DOHH2 (cell line): ENCODE data around the gene PLCB4.

ENCODE experiments used
- H3F3A ChIP-seq: fragments of 200-600 bp; sonication (generic), shearing (Covaris generic); 2 replicates; pipeline ENCODE4 v1.6.0; 2016; ENCODE audit warnings: antibody characterized with exemption, mild to moderate bottlenecking; ENCODE audit not compliant: control insufficient read depth, insufficient read depth
- H3K27ac ChIP-seq: fragments of 200-600 bp; sonication (generic); 2 replicates; pipeline ENCODE4 v1.5.1; 2014; ENCODE audit warnings: low read depth, mild to moderate bottlenecking, low read length, moderate library complexity
- H3K27me3 ChIP-seq: fragments of 200-600 bp; sonication (generic); 2 replicates; pipeline ENCODE4 v1.6.1; 2014; ENCODE audit warnings: mild to moderate bottlenecking, low read length, mixed read lengths; ENCODE audit not compliant: control insufficient read depth
- H3K36me3 ChIP-seq: fragments of 200-600 bp; sonication (generic); 2 replicates; pipeline ENCODE4 v1.6.1; 2014; ENCODE audit warnings: mild to moderate bottlenecking, low read length, moderate library complexity, mixed read lengths; ENCODE audit not compliant: control insufficient read depth
- H3K4me1 ChIP-seq: fragments of 200-600 bp; sonication (generic); 2 replicates; pipeline ENCODE4 v1.6.1; 2014; ENCODE audit warnings: mild to moderate bottlenecking, low read length, mixed read lengths; ENCODE audit not compliant: control insufficient read depth
- H3K4me2 ChIP-seq: fragments of 200-600 bp; sonication (generic); 2 replicates; pipeline ENCODE4 v1.6.0; 2014; ENCODE audit warnings: mild to moderate bottlenecking, low read length, moderate library complexity
- H3K4me3 ChIP-seq: fragments of 200-600 bp; sonication (generic); 2 replicates; pipeline ENCODE4 v1.5.1; 2014; ENCODE audit warnings: mild to moderate bottlenecking, low read length, mixed read lengths
- H3K79me2 ChIP-seq: fragments of 200-600 bp; sonication (generic); 2 replicates; pipeline ENCODE4 v1.6.1; 2014; ENCODE audit warnings: mild to moderate bottlenecking, low read length, mixed read lengths; ENCODE audit not compliant: control insufficient read depth
- H3K9me2 ChIP-seq: fragments of 200-600 bp; sonication (generic); replicated peaks from 2 replicates; pipeline ENCODE4 v1.6.1; 2014; ENCODE audit warnings: mild to moderate bottlenecking, low read length, mixed read lengths; ENCODE audit not compliant: control insufficient read depth
- H3K9me3 ChIP-seq: fragments of 200-600 bp; sonication (generic); 2 replicates; pipeline ENCODE4 v1.6.1; 2014; ENCODE audit warnings: antibody characterized with exemption, low read length, mixed read lengths; ENCODE audit not compliant: control insufficient read depth, insufficient read depth
- H4K20me1 ChIP-seq: fragments of 200-600 bp; sonication (generic); 2 replicates; pipeline ENCODE4 v1.6.0; 2014; ENCODE audit warnings: low read depth, mild to moderate bottlenecking, antibody characterized with exemption, low read length, moderate library complexity; ENCODE audit not compliant: control insufficient read depth, insufficient read depth
- EZH2phosphoT487 ChIP-seq: fragments of 200-600 bp; sonication (generic); IDR thresholded peaks from 2 replicates; pipeline ENCODE4 v1.6.1; 2017; ENCODE audit warnings: borderline replicate concordance, mild to moderate bottlenecking, antibody characterized with exemption, low read length, moderate library complexity, mixed read lengths
- TF ChIP-seq, protein P1 (sequence below): fragments of 200-600 bp; sonication (generic); IDR thresholded peaks from one replicate; pipeline ENCODE4 v1.5.1; 2014; ENCODE audit warnings: antibody characterized with exemption, mild to moderate bottlenecking, low read depth, low read length; ENCODE audit not compliant: poor library complexity, severe bottlenecking

Gene PLCB4

DNA sequence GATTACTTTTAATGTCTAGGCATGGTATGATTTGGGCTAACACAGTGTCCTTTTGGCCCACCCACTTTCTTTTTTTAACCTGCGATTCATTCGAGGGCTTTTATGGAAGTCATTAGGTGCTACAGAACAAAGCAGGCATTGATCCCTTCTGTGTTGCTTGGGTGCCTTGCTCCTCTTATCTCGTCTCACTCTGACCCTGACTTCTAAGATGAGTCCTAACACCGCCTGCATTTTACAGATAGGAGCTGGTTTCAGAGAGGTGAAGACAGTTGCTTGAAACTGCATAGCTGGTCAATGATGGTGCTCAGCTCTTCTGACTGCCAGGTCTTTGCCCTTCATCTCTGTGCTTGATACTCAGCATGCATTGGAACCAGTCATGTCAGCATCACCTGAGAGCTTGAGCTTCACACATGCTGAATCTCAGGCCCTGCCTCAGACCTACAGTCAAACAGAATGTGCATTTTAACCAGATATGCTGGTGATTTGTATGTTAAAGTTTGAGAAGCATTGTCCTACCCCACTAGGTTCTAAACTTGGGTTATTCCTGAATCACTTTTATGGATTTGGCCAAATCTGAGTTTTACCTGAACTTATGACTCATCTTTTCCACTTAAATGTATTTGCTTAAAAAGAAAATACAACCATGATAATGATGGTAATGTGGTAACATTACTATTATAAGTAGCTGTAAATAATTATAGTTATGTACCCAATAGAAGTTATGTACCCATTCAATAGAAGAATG lies 142.3 kb downstream of the PLCB4 start:
- Histone ChIP-seq H3K9me2 (no peaks in the 10 kb centered on the region), H3F3A (no peaks in the 10 kb centered on the region), H3K27ac (no peak overlapping the region), H3K4me3 (no peak overlapping the region), H3K36me3 (no peaks in the 10 kb centered on the region), H4K20me1 (no peaks in the 10 kb centered on the region), H3K27me3 (no peaks in the 10 kb centered on the region), H3K4me2 (no peak overlapping the region), H3K79me2 (no peaks in the 10 kb centered on the region), H3K9me3 (no peaks in the 10 kb centered on the region), H3K4me1 (no peaks in the 10 kb centered on the region)
- TF ChIP-seq, protein P1, sequence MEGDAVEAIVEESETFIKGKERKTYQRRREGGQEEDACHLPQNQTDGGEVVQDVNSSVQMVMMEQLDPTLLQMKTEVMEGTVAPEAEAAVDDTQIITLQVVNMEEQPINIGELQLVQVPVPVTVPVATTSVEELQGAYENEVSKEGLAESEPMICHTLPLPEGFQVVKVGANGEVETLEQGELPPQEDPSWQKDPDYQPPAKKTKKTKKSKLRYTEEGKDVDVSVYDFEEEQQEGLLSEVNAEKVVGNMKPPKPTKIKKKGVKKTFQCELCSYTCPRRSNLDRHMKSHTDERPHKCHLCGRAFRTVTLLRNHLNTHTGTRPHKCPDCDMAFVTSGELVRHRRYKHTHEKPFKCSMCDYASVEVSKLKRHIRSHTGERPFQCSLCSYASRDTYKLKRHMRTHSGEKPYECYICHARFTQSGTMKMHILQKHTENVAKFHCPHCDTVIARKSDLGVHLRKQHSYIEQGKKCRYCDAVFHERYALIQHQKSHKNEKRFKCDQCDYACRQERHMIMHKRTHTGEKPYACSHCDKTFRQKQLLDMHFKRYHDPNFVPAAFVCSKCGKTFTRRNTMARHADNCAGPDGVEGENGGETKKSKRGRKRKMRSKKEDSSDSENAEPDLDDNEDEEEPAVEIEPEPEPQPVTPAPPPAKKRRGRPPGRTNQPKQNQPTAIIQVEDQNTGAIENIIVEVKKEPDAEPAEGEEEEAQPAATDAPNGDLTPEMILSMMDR, result no peak
- TF ChIP-seq EZH2phosphoT487, result no peak

DNA sequence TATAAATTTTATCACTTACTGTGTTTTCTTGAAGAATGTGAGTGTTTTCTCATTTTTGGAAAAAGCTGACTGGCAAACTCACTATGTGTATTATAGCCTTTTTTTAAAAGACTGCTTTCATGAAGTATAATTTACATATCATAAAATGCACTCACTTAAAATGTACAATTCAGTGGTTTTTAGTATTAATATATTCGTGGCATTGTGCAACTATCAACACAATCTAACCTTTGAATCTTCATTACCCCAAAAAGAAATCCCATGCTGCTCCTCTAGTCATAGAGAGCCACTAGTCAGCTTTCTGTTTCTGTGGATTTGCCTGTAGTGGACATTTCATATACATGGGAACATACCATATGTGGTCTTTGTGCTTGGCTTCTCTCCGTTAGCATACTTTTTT lies 143.8 kb downstream of the PLCB4 start:
- no peaks in the 10 kb centered on the region for H3F3A ChIP-seq
- H3K9me2 ChIP-seq, result no peaks in the 10 kb centered on the region
- no peaks in the 10 kb centered on the region for H3K4me1 ChIP-seq
- no peak overlapping the region for H3K4me2 ChIP-seq
- TF ChIP-seq EZH2phosphoT487, result no peak
- TF ChIP-seq, protein P1, result no peak
- no peak overlapping the region for H3K4me3 ChIP-seq
- H4K20me1 ChIP-seq, result no peaks in the 10 kb centered on the region
- no peaks in the 10 kb centered on the region for H3K9me3 ChIP-seq
- no peaks in the 10 kb centered on the region for H3K27me3 ChIP-seq
- H3K79me2 ChIP-seq, result no peaks in the 10 kb centered on the region
- H3K36me3 ChIP-seq, result no peaks in the 10 kb centered on the region
- no peak overlapping the region for H3K27ac ChIP-seq

DNA sequence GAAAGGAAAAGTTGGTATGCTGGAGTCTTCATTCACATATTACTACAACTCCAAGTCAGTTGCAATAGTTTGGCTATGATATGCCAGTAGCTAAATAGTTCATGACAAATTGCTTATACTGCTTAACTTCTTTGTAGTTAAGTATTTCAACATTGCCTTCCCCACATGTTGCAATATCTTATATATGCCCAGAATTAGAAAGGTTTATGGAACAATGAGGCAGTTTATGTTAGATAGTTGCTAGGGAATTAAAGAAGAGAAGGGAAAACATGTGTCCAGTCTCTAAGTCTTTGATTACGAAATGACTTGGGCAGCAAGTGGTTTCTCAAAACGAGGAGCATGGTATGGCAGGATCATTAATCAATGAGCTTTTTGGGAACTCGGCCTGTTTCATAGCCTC lies 145.8 kb downstream of the PLCB4 start:
- Histone ChIP-seq H3K4me1 (no peaks in the 10 kb centered on the region), H3K27ac (no peak overlapping the region), H3K36me3 (no peaks in the 10 kb centered on the region), H3K9me3 (no peaks in the 10 kb centered on the region), H3F3A (no peaks in the 10 kb centered on the region), H3K4me3 (no peak overlapping the region), H3K27me3 (no peaks in the 10 kb centered on the region), H3K4me2 (no peak overlapping the region), H4K20me1 (no peaks in the 10 kb centered on the region), H3K79me2 (no peaks in the 10 kb centered on the region), H3K9me2 (no peaks in the 10 kb centered on the region)
- TF ChIP-seq, protein P1, result no peak
- TF ChIP-seq EZH2phosphoT487, result no peak
